Measurements from ENCODE around the gene PPP2R1A. TPM values are rescaled to one million over a fixed set of nuclear protein-coding genes. Genes with fewer than 3 reads are reported as not detected.
A peak's percentile ranks its signal among the peaks of the same experiment; 100 is the strongest.
"Not testable (repeated sequence)": the region's sequence is repeated elsewhere in the genome, so short reads cannot be mapped to it uniquely, and the experiment has no call there.

The PPP2R1A gene
- polyA plus RNA-seq, 1 donor from 2014 or later, result 204 TPM

- H3K4me1 Mint-ChIP-seq, result peaks cover 32 to 40% (median 39%) of the 10 kb centered on the region in 3 donors
These were observed 838 bp downstream of the PPP2R1A start for GRCh38 chr19:52190487-52191293.

GRCh38 chr19:52191389-52191788 is 1.5 kb downstream of the PPP2R1A start:
- Mint-ChIP-seq H3K27me3 (no peaks in the 10 kb centered on the region), H3K36me3 (peaks cover 3% of the 10 kb centered on the region), H3K4me1 (peaks cover 35 to 42% (median 41%) of the 10 kb centered on the region in 3 donors), H3K27ac (peak overlapping the region; percentile 73 to 92 (median 88)), H3K9me3 (no peaks in the 10 kb centered on the region), H3K4me3 (peak overlapping the region; percentile 79 to 99 (median 90))

More at GRCh38 chr19:52190487-52191293, 838 bp downstream of the PPP2R1A start:
- Mint-ChIP-seq H3K4me3 (peak overlapping the region; percentile 79 to 99 (median 99)), H3K9me3 (no peaks in the 10 kb centered on the region), H3K27ac (peak overlapping the region; percentile 92 to 100 (median 100)), H3K27me3 (no peaks in the 10 kb centered on the region), H3K36me3 (peaks cover 3% of the 10 kb centered on the region)

GRCh38 chr19:52191951-52192350 is 2.1 kb downstream of the PPP2R1A start:
- H3K4me1 Mint-ChIP-seq, result peaks cover 36 to 45% (median 44%) of the 10 kb centered on the region in 3 donors
- H3K27me3 Mint-ChIP-seq, result no peaks in the 10 kb centered on the region
- no peaks in the 10 kb centered on the region for H3K9me3 Mint-ChIP-seq
- peak overlapping the region; percentile 79 to 99 (median 89) for H3K4me3 Mint-ChIP-seq
- peak overlapping the region; percentile 25 to 92 (median 88) for H3K27ac Mint-ChIP-seq
- peaks cover 3% of the 10 kb centered on the region for H3K36me3 Mint-ChIP-seq

- H3K27ac Mint-ChIP-seq, result peak overlapping the region in 1 of 3 donors; percentile 42
- peaks cover 28 to 48% (median 48%) of the 10 kb centered on the region in 3 donors for H3K4me1 Mint-ChIP-seq
- H3K36me3 Mint-ChIP-seq, result peaks cover 3% of the 10 kb centered on the region
- no peaks in the 10 kb centered on the region for H3K9me3 Mint-ChIP-seq
- H3K4me3 Mint-ChIP-seq, result peak overlapping the region in 1 of 4 donors; percentile 3
- no peaks in the 10 kb centered on the region for H3K27me3 Mint-ChIP-seq
These were observed 6.6 kb downstream of the PPP2R1A start for GRCh38 chr19:52196256-52196967.

- Mint-ChIP-seq H3K36me3 (peaks cover 2% of the 10 kb centered on the region), H3K4me3 (no peak overlapping the region), H3K4me1 (peaks cover 19 to 48% (median 45%) of the 10 kb centered on the region in 3 donors), H3K9me3 (no peaks in the 10 kb centered on the region), H3K27ac (peak overlapping the region in 1 of 3 donors; percentile 34), H3K27me3 (no peaks in the 10 kb centered on the region)
These were observed 8.1 kb downstream of the PPP2R1A start for GRCh38 chr19:52197964-52198363.

GRCh38 chr19:52198678-52199077 is 8.8 kb downstream of the PPP2R1A start:
- peaks cover 17 to 49% (median 43%) of the 10 kb centered on the region in 3 donors for H3K4me1 Mint-ChIP-seq

GRCh38 chr19:52200044-52200443 is 10.2 kb downstream of the PPP2R1A start:
- Mint-ChIP-seq H3K27ac (no peak overlapping the region), H3K27me3 (no peaks in the 10 kb centered on the region), H3K36me3 (peaks cover 7% of the 10 kb centered on the region), H3K4me1 (peaks cover 17 to 40% (median 40%) of the 10 kb centered on the region in 3 donors), H3K4me3 (no peak overlapping the region), H3K9me3 (no peaks in the 10 kb centered on the region)

More at GRCh38 chr19:52198678-52199077, 8.8 kb downstream of the PPP2R1A start:
- Mint-ChIP-seq H3K36me3 (no peaks in the 10 kb centered on the region), H3K4me3 (peak overlapping the region in 1 of 4 donors; percentile 15), H3K27ac (peak overlapping the region in 2 of 3 donors; percentile 9 to 34), H3K27me3 (no peaks in the 10 kb centered on the region), H3K9me3 (no peaks in the 10 kb centered on the region)

- peaks cover 20 to 38% (median 33%) of the 10 kb centered on the region in 3 donors for H3K4me1 Mint-ChIP-seq
- H3K4me3 Mint-ChIP-seq, H3K27ac Mint-ChIP-seq, H3K9me3 Mint-ChIP-seq, H3K36me3 Mint-ChIP-seq, H3K27me3 Mint-ChIP-seq: not testable (repeated sequence)
These were observed 11.0 kb downstream of the PPP2R1A start for GRCh38 chr19:52200755-52201391.

- H3K4me3 Mint-ChIP-seq, result no peak overlapping the region
- H3K36me3 Mint-ChIP-seq, result peaks cover 7% of the 10 kb centered on the region
- H3K4me1 Mint-ChIP-seq, result peaks cover 12 to 20% (median 13%) of the 10 kb centered on the region in 3 donors
- no peaks in the 10 kb centered on the region for H3K9me3 Mint-ChIP-seq
- no peak overlapping the region for H3K27ac Mint-ChIP-seq
- no peaks in the 10 kb centered on the region for H3K27me3 Mint-ChIP-seq
These were observed 16.6 kb downstream of the PPP2R1A start for GRCh38 chr19:52206481-52206880.

- peaks cover 0 to 4% (median 3%) of the 10 kb centered on the region in 3 donors for H3K4me1 Mint-ChIP-seq
- H3K27ac Mint-ChIP-seq, result no peak overlapping the region
- H3K36me3 Mint-ChIP-seq, result peaks cover 3% of the 10 kb centered on the region
- no peaks in the 10 kb centered on the region for H3K27me3 Mint-ChIP-seq
- H3K9me3 Mint-ChIP-seq, result no peaks in the 10 kb centered on the region
- H3K4me3 Mint-ChIP-seq, result no peak overlapping the region
These were observed 21.4 kb downstream of the PPP2R1A start for GRCh38 chr19:52211203-52211602.

GRCh38 chr19:52211926-52212571 is 22.2 kb downstream of the PPP2R1A start:
- no peak overlapping the region for H3K4me3 Mint-ChIP-seq
- no peaks in the 10 kb centered on the region for H3K27me3 Mint-ChIP-seq
- no peaks in the 10 kb centered on the region for H3K9me3 Mint-ChIP-seq
- H3K27ac Mint-ChIP-seq, result no peak overlapping the region
- peaks cover 3% of the 10 kb centered on the region for H3K36me3 Mint-ChIP-seq
- peaks cover 0 to 4% (median 3%) of the 10 kb centered on the region in 3 donors for H3K4me1 Mint-ChIP-seq

- H3K27me3 Mint-ChIP-seq, result no peaks in the 10 kb centered on the region
- no peak overlapping the region for H3K4me3 Mint-ChIP-seq
- peaks cover 8% of the 10 kb centered on the region for H3K36me3 Mint-ChIP-seq
- H3K9me3 Mint-ChIP-seq, result no peaks in the 10 kb centered on the region
- H3K27ac Mint-ChIP-seq, result no peak overlapping the region
- peaks cover 0 to 4% (median 3%) of the 10 kb centered on the region in 3 donors for H3K4me1 Mint-ChIP-seq
These were observed 22.9 kb downstream of the PPP2R1A start for GRCh38 chr19:52212572-52213255.

GRCh38 chr19:52214241-52214640 is 24.4 kb downstream of the PPP2R1A start:
- peak overlapping the region in 1 of 3 donors; percentile 17 for H3K27ac Mint-ChIP-seq
- H3K9me3 Mint-ChIP-seq, result no peaks in the 10 kb centered on the region
- H3K27me3 Mint-ChIP-seq, result no peaks in the 10 kb centered on the region
- H3K4me1 Mint-ChIP-seq, result peaks cover 0 to 4% (median 3%) of the 10 kb centered on the region in 3 donors
- H3K4me3 Mint-ChIP-seq, result no peak overlapping the region
- H3K36me3 Mint-ChIP-seq, result peaks cover 10% of the 10 kb centered on the region

GRCh38 chr19:52216401-52216800 is 26.5 kb downstream of the PPP2R1A start:
- H3K9me3 Mint-ChIP-seq, result no peaks in the 10 kb centered on the region
- no peak overlapping the region for H3K27ac Mint-ChIP-seq

More at GRCh38 chr19:52216401-52216800, 26.5 kb downstream of the PPP2R1A start:
- H3K27me3 Mint-ChIP-seq, result no peaks in the 10 kb centered on the region
- H3K4me3 Mint-ChIP-seq, result no peak overlapping the region
- H3K36me3 Mint-ChIP-seq, result peaks cover 10% of the 10 kb centered on the region
- H3K4me1 Mint-ChIP-seq, result peaks cover 0 to 6% (median 0%) of the 10 kb centered on the region in 3 donors
